HepG2 (cell line): Measurements from ENCODE around the gene CDK14. TPM values are rescaled to one million over a fixed set of nuclear protein-coding genes. Genes with fewer than 3 reads are reported as not detected.

Source experiments
- ATAC-seq: fragments of 200-7000 bp; cut with Tn5 transposase; 3 replicates; pipeline ENCODE4 v1.9.1; 2020; ENCODE audit warnings: mild to moderate bottlenecking, moderate library complexity
- BruUV-seq: library from RNA; stranded (reverse); fragments of 400-500 nt; replicated peaks from 2 replicates; lab custom pipeline; 2021; lab: Mats Ljungman, UMichigan
- CTCF ChIA-PET: fragments of 300-600 bp; formaldehyde crosslinking; extraction: SDS; loops from one replicate; lab custom pipeline; 2021; ENCODE audit warnings: low total read pairs, inconsistent platforms, low intra/inter-chr PET ratio; lab: Yijun Ruan, JAX
- POLR2A ChIA-PET: fragments of 350-600 bp; sonication (Branson Sonifier 250); formaldehyde crosslinking; loops from one replicate; lab custom pipeline; 2020; ENCODE audit warnings: antibody characterized with exemption, inconsistent platforms; lab: Yijun Ruan, JAX
- DNase-seq: peaks from one replicate; pipeline ENCODE4 v3.0.0-alpha.2; 2015; ENCODE audit warnings: low spot score
- FAIRE-seq: peaks from 3 replicates; lab custom pipeline; 2011; peaks lifted over from hg19 to GRCh38; lab: Jason Lieb, UNC
- H2AFZ ChIP-seq: one replicate; pipeline ENCODE4 v1.6.1; 2011; ENCODE audit warnings: low read length, inconsistent platforms
- H3K27ac ChIP-seq: fragments of 300-600 bp; 3 replicates; pipeline ENCODE4 v1.8.0; 2011; ENCODE audit warnings: mixed run types, mild to moderate bottlenecking, mixed read lengths, low read length, inconsistent platforms; ENCODE audit not compliant: insufficient read depth; ENCODE audit errors: extremely low read length
- H3K27me3 ChIP-seq, 2 experiments: fragments of 200-600 bp in 1 of 2; 2 replicates in 1 of 2; 3 replicates in 1 of 2; pipeline versions ENCODE4 v1.6.0 to v1.8.0; 2011; ENCODE audit warnings: low read length in 2 of 2, mild to moderate bottlenecking in 2 of 2, moderate library complexity in 2 of 2, inconsistent platforms in 1 of 2; ENCODE audit not compliant: insufficient read depth in 2 of 2, control insufficient read depth in 1 of 2
- H3K36me3 ChIP-seq, 2 experiments: fragments of 200-600 bp in 1 of 2; replicated peaks in 1 of 2; 2 replicates in 1 of 2; 3 replicates in 1 of 2; pipeline versions ENCODE4 v1.5.1 to v1.8.0; 2011; ENCODE audit warnings: low read length in 2 of 2, inconsistent platforms in 1 of 2; ENCODE audit not compliant: insufficient read depth in 2 of 2, control insufficient read depth in 1 of 2
- H3K4me1 ChIP-seq: 2 replicates; pipeline ENCODE4 v1.5.1; 2012; ENCODE audit warnings: low read length, inconsistent platforms; ENCODE audit not compliant: insufficient read depth
- H3K4me2 ChIP-seq: 2 replicates; pipeline ENCODE4 v1.6.0; 2011; ENCODE audit warnings: low read depth, low read length, inconsistent platforms
- H3K4me3 ChIP-seq, 3 experiments: fragments of 200-600 bp in 1 of 3; sonication (generic), shearing (Covaris generic) in 1 of 3; replicated peaks in 1 of 3; 2 replicates each; pipeline ENCODE4 v1.5.1; 2011 to 2016; ENCODE audit warnings: low read length in 3 of 3, inconsistent platforms in 2 of 3, low read depth in 2 of 3, mild to moderate bottlenecking in 2 of 3, control low read depth in 1 of 3, mixed read lengths in 1 of 3; ENCODE audit not compliant: insufficient read depth in 1 of 3
- H3K79me2 ChIP-seq: one replicate; pipeline ENCODE4 v1.6.1; 2011; ENCODE audit warnings: low read length, inconsistent platforms; ENCODE audit not compliant: insufficient read depth
- H3K9ac ChIP-seq: 2 replicates; pipeline ENCODE4 v1.6.0; 2011; ENCODE audit warnings: mild to moderate bottlenecking, low read depth, low read length, inconsistent platforms; ENCODE audit not compliant: insufficient read depth
- H3K9me3 ChIP-seq: 2 replicates; pipeline ENCODE4 v1.5.1; 2012; ENCODE audit warnings: mild to moderate bottlenecking, low read length
- H4K20me1 ChIP-seq: 2 replicates; pipeline ENCODE4 v1.6.0; 2011; ENCODE audit warnings: inconsistent platforms, mild to moderate bottlenecking, low read length, moderate library complexity; ENCODE audit not compliant: insufficient read depth
- ATF7 ChIP-seq, 2 experiments: fragments of 450-650 bp in 1 of 2; sonication (generic) in 1 of 2; formaldehyde crosslinking in 1 of 2; IDR thresholded peaks; 2 replicates each; pipeline versions ENCODE4 v1.4.0 to v1.6.1; 2016 to 2020; ENCODE audit warnings: antibody characterized with exemption in 1 of 2, mild to moderate bottlenecking in 1 of 2, missing genetic modification reagents in 1 of 2
- CREB1 ChIP-seq, 2 experiments: fragments of 450-650 bp in 1 of 2; IDR thresholded peaks; 2 replicates each; pipeline ENCODE4 v1.6.1; 2016 to 2017; ENCODE audit warnings: control low read depth in 1 of 2, mild to moderate bottlenecking in 1 of 2, missing compliant biosample characterization in 1 of 2, missing genetic modification characterization in 1 of 2
- CREBL2 ChIP-seq: sonication (generic); formaldehyde crosslinking; IDR thresholded peaks from 2 replicates; pipeline ENCODE4 v1.8.1; 2023; ENCODE audit warnings: missing genetic modification reagents, mild to moderate bottlenecking, borderline replicate concordance
- HMG20A ChIP-seq: IDR thresholded peaks from 2 replicates; pipeline ENCODE4 v1.6.1; 2016; ENCODE audit warnings: borderline replicate concordance
- HMGA1 ChIP-seq: sonication (generic); formaldehyde crosslinking; conservative IDR thresholded peaks from 2 replicates; pipeline ENCODE4 v1.4.0; 2020; ENCODE audit warnings: missing genetic modification reagents
- NFATC3 ChIP-seq: sonication (generic); formaldehyde crosslinking; IDR thresholded peaks from 2 replicates; pipeline ENCODE4 v1.5.1; 2020; ENCODE audit warnings: mild to moderate bottlenecking, missing genetic modification reagents
- NFKB2 ChIP-seq: sonication (generic); formaldehyde crosslinking; IDR thresholded peaks from 2 replicates; pipeline ENCODE4 v1.4.0; 2020; ENCODE audit warnings: missing genetic modification reagents, borderline replicate concordance
- SIN3B ChIP-seq: fragments of 150-350 bp; IDR thresholded peaks from 2 replicates; pipeline ENCODE4 v1.6.1; 2014; ENCODE audit warnings: low read length
- ZNF574 ChIP-seq: sonication (generic); formaldehyde crosslinking; IDR thresholded peaks from 2 replicates; pipeline ENCODE4 v1.4.0; 2020; ENCODE audit warnings: missing genetic modification reagents
- ZNF777 ChIP-seq: sonication (generic); formaldehyde crosslinking; IDR thresholded peaks from 2 replicates; pipeline ENCODE4 v1.4.0; 2020; ENCODE audit warnings: missing genetic modification reagents
- WGBS: methylation state at CpG from one replicate; pipeline ENCODE4 v1.1.6; 2017; ENCODE audit warnings: low lambda C conversion rate; 5-methylcytosine and 5-hydroxymethylcytosine counted together
- in situ Hi-C: cut with HindIII; loops from 2 replicates; pipeline ENCODE4 v1.10.0; 2017; ENCODE audit warnings: low pct_unique_long_range_greater_than_20kb; ENCODE audit not compliant: extremely low pct_ligation_motif_present
- intact Hi-C: fragments of 100-400 bp; cut with micrococcal nuclease; formaldehyde crosslinking; loops from one replicate; pipeline ENCODE4 v1.10.0; 2022; ENCODE audit not compliant: unreplicated experiment
- polyA plus RNA-seq, 8 experiments: library from polyadenylated mRNA; depleted of rRNA in 3 of 8; stranded (reverse) in 7 of 8; unstranded in 1 of 8; fragments of >200 nt; fragmentation: Illumina TruSeq in 4 of 8; extraction: Trizol in 4 of 8; gene quantifications; 2 replicates each; pipeline versions ENCODE4 v1.2.1 to v1.2.3, GENCODE V29; 2011 to 2016; ENCODE audit warnings: low read depth in 4 of 8, missing spikeins in 1 of 8, mixed read lengths in 1 of 8; ENCODE audit not compliant: insufficient read depth in 1 of 8
- total RNA-seq, 5 experiments: library from RNA; depleted of rRNA; stranded (reverse); fragments of >200 nt; fragmentation: Illumina TruSeq; extraction: Trizol; gene quantifications; 2 replicates each; pipeline ENCODE4 v1.2.3, GENCODE V29; 2016; ENCODE audit warnings: low read depth in 1 of 5

CDK14 gene
- total and polyA plus RNA-seq, 2 of the 13 experiments (the other 11 are each of a cell fraction or from before 2014, with no cell fraction given): 0.26 to 0.71 TPM

- Histone ChIP-seq H2AFZ (no peak overlapping the region), H4K20me1 (no peaks in the 10 kb centered on the region)
- in situ Hi-C loops: no loop called here
- ChIA-PET CTCF (no interaction called here), POLR2A (no interaction called here)
- ATAC-seq: no peak
- 0 out of 2 replicates have a peak, but pooled peaks have one; percentile 9 for TF ChIP-seq ATF7 (IDR thresholded peaks at IDR 0.05)
- no peak for TF ChIP-seq ATF7 (CRISPR knock-in tag; IDR thresholded peaks at IDR 0.05)
- peak; percentile 68 for TF ChIP-seq CREB1 (IDR thresholded peaks at IDR 0.05)
- no peak for TF ChIP-seq CREB1 (CRISPR knock-in tag; IDR thresholded peaks at IDR 0.05)
- no peak for TF ChIP-seq HMG20A
- TF ChIP-seq, all 625 proteins: peak for 2
- Histone ChIP-seq H3K36me3 (no peaks in the 10 kb centered on the region), H3K4me2 (no peak overlapping the region), H3K4me1 (no peaks in the 10 kb centered on the region), H3K4me3 (no peak overlapping the region), H3K27me3 (no peaks in the 10 kb centered on the region), H3K9ac (no peak overlapping the region), H3K27ac (no peak overlapping the region), H3K79me2 (no peaks in the 10 kb centered on the region), H3K9me3 (no peaks in the 10 kb centered on the region)
- WGBS: 22% methylated on average over 6 of the region's 6 CpGs
- BruUV-seq: no TSS peak
- DNase-seq (peak; percentile 2), FAIRE-seq (no peak)
- intact Hi-C loops: no loop called here
These were observed 220.5 kb downstream of the CDK14 start for GRCh38 chr7:90816511-90817142.

- H3K27ac ChIP-seq: no peak overlapping the region
- H3K79me2 ChIP-seq: no peaks in the 10 kb centered on the region
- no peaks in the 10 kb centered on the region for H3K4me1 ChIP-seq
- no peaks in the 10 kb centered on the region for H3K9me3 ChIP-seq
- H3K36me3 ChIP-seq: no peaks in the 10 kb centered on the region
- ATAC-seq (no peak), DNase-seq (no peak), FAIRE-seq (no peak)
- WGBS: 30% methylated on average over 4 of the region's 4 CpGs
- CTCF ChIA-PET: no interaction called here
- H2AFZ ChIP-seq: no peak overlapping the region
- TF ChIP-seq ZNF574 (no peak), ZNF777 (no peak), HMGA1 (CRISPR knock-in tag) (no peak), CREBL2 (no peak), NFKB2 (CRISPR knock-in tag) (no peak), NFATC3 (CRISPR knock-in tag) (no peak), SIN3B (no peak)
- no peaks in the 10 kb centered on the region for H3K27me3 ChIP-seq
- no peak overlapping the region for H3K9ac ChIP-seq
- intact Hi-C loops: no loop called here
- H4K20me1 ChIP-seq: no peaks in the 10 kb centered on the region
- H3K4me2 ChIP-seq: no peak overlapping the region
- POLR2A ChIA-PET: no interaction called here
- in situ Hi-C loops: no loop called here
- no peak overlapping the region for H3K4me3 ChIP-seq
- no TSS peak for BruUV-seq
These were observed 221.0 kb downstream of the CDK14 start for GRCh38 chr7:90817151-90817550.
